SK-N-SH (cell line): Measurements from ENCODE around the gene SLC2A9. TPM values are rescaled to one million over a fixed set of nuclear protein-coding genes. Genes with fewer than 3 reads are reported as not detected.

Experiments used
- CTCF ChIA-PET: fragments of 300-600, 350-600 bp; formaldehyde crosslinking; extraction: SDS; loops from one replicate; lab custom pipeline; 2021; lab: Yijun Ruan, JAX
- POLR2A ChIA-PET: fragments of 350-600 bp; sonication (Branson Sonifier 250); formaldehyde crosslinking; extraction: SDS; loops from one replicate; lab custom pipeline; 2020; ENCODE audit warnings: antibody characterized with exemption, inconsistent platforms; lab: Yijun Ruan, JAX
- DNase-seq: peaks from one replicate; pipeline ENCODE4 v3.0.0; 2012
- H2AFZ ChIP-seq: fragments of 200-600 bp; sonication (generic); 2 replicates; pipeline ENCODE4 v1.8.1; 2016; ENCODE audit warnings: antibody characterized with exemption, mild to moderate bottlenecking, low read depth
- H3F3A ChIP-seq: fragments of 200-600 bp; sonication (generic); replicated peaks from 2 replicates; pipeline ENCODE3; 2016; ENCODE audit warnings: antibody characterized with exemption, mild to moderate bottlenecking; ENCODE audit not compliant: insufficient read depth
- H3K27ac ChIP-seq, 2 experiments: fragments of 200-500 bp in 1 of 2; fragments of 200-600 bp in 1 of 2; sonication (Bioruptor generic) in 1 of 2; sonication (generic), shearing (Covaris generic) in 1 of 2; 2 replicates each; pipeline versions ENCODE4 v1.5.1 to v1.6.1; 2014 to 2016; ENCODE audit warnings: low read depth in 2 of 2, inconsistent platforms in 1 of 2, low read length in 1 of 2, mild to moderate bottlenecking in 1 of 2, mixed read lengths in 1 of 2
- H3K27me3 ChIP-seq: fragments of 200-600 bp; sonication (generic), shearing (Covaris generic); 2 replicates; pipeline ENCODE4 v1.6.1; 2016; ENCODE audit warnings: mixed run types; ENCODE audit not compliant: insufficient read depth
- H3K36me3 ChIP-seq, 2 experiments: fragments of 200-500 bp in 1 of 2; fragments of 200-600 bp in 1 of 2; sonication (Bioruptor generic) in 1 of 2; sonication (generic) in 1 of 2; replicated peaks in 1 of 2; 2 replicates each; pipeline versions ENCODE3 to v1.5.1; 2014 to 2016; ENCODE audit warnings: low read length in 1 of 2, mild to moderate bottlenecking in 1 of 2; ENCODE audit not compliant: insufficient read depth in 2 of 2, control insufficient read depth in 1 of 2
- H3K4me1 ChIP-seq, 2 experiments: fragments of 200-500 bp in 1 of 2; fragments of 200-600 bp in 1 of 2; sonication (Bioruptor generic) in 1 of 2; sonication (generic), shearing (Covaris generic) in 1 of 2; 2 replicates each; pipeline versions ENCODE4 v1.5.1 to v1.6.1; 2014 to 2016; ENCODE audit warnings: low read depth in 1 of 2, low read length in 1 of 2, mixed run types in 1 of 2; ENCODE audit not compliant: insufficient read depth in 2 of 2, control insufficient read depth in 1 of 2
- H3K4me2 ChIP-seq: fragments of 200-600 bp; sonication (generic), shearing (Covaris generic); 2 replicates; pipeline ENCODE4 v1.6.1; 2017; ENCODE audit warnings: mixed run types
- H3K4me3 ChIP-seq, 2 experiments: fragments of 200-500 bp in 1 of 2; fragments of 200-600 bp in 1 of 2; sonication (Bioruptor generic) in 1 of 2; sonication (generic), shearing (Covaris generic) in 1 of 2; 2 replicates each; pipeline versions ENCODE4 v1.5.1 to v1.8.1; 2014 to 2016; ENCODE audit warnings: low read depth in 2 of 2, inconsistent platforms in 1 of 2, low read length in 1 of 2, mild to moderate bottlenecking in 1 of 2, mixed read lengths in 1 of 2, moderate library complexity in 1 of 2
- H3K79me2 ChIP-seq: fragments of 200-600 bp; sonication (generic); 2 replicates; pipeline ENCODE4 v1.8.1; 2017; ENCODE audit warnings: mild to moderate bottlenecking; ENCODE audit not compliant: insufficient read depth
- H3K9ac ChIP-seq: fragments of 200-600 bp; sonication (generic); 2 replicates; pipeline ENCODE4 v1.6.1; 2017; ENCODE audit warnings: mixed run types
- H3K9me2 ChIP-seq: fragments of 200-600 bp; sonication (generic); 2 replicates; pipeline ENCODE4 v1.6.1; 2017; ENCODE audit warnings: mixed run types
- H3K9me3 ChIP-seq: fragments of 200-600 bp; sonication (generic); 2 replicates; pipeline ENCODE4 v1.6.1; 2017; ENCODE audit warnings: mixed run types, mild to moderate bottlenecking, moderate library complexity
- H4K20me1 ChIP-seq: fragments of 200-600 bp; sonication (generic); 2 replicates; pipeline ENCODE4 v1.6.1; 2017; ENCODE audit warnings: mild to moderate bottlenecking, mixed run types; ENCODE audit not compliant: insufficient read depth
- EZH2phosphoT487 ChIP-seq: fragments of 200-600 bp; sonication (generic); IDR thresholded peaks from 2 replicates; pipeline ENCODE4 v1.6.1; 2017; ENCODE audit warnings: low read depth, mixed run types, mild to moderate bottlenecking, antibody characterized with exemption, moderate library complexity, borderline replicate concordance
- FOXJ3 ChIP-seq: sonication (generic); formaldehyde crosslinking; IDR thresholded peaks from 2 replicates; pipeline ENCODE4 v1.5.1; 2020; ENCODE audit warnings: mild to moderate bottlenecking, missing genetic modification reagents
- FOXM1 ChIP-seq: IDR thresholded peaks from 2 replicates; pipeline ENCODE4 v1.4.0; 2012; ENCODE audit warnings: low read depth, mild to moderate bottlenecking
- GATA2 ChIP-seq: sonication (generic); formaldehyde crosslinking; IDR thresholded peaks from 2 replicates; pipeline ENCODE4 v1.5.0; 2020; ENCODE audit warnings: mild to moderate bottlenecking, missing genetic modification reagents
- NFIC ChIP-seq: IDR thresholded peaks from 2 replicates; pipeline ENCODE4 v1.4.0; 2012; ENCODE audit warnings: borderline replicate concordance
- NRF1 ChIP-seq: IDR thresholded peaks from 2 replicates; pipeline ENCODE4 v1.6.1; 2012; ENCODE audit warnings: low read depth, mild to moderate bottlenecking, low read length
- TAF1 ChIP-seq: IDR thresholded peaks from 2 replicates; pipeline ENCODE4 v1.6.1; 2012; ENCODE audit warnings: low read depth, mild to moderate bottlenecking, low read length, moderate library complexity, borderline replicate concordance
- YY1 ChIP-seq: IDR thresholded peaks from 2 replicates; pipeline ENCODE4 v1.4.0; 2012; ENCODE audit warnings: low read depth, mild to moderate bottlenecking
- WGBS: methylation state at CpG from one replicate; pipeline ENCODE4 v1.1.6; 2017; ENCODE audit warnings: low lambda C conversion rate; 5-methylcytosine and 5-hydroxymethylcytosine counted together
- polyA plus RNA-seq, 3 experiments: library from polyadenylated mRNA; depleted of rRNA; stranded (reverse); fragments of >200 nt; gene quantifications; 2 replicates each; pipeline ENCODE4 v1.2.3, GENCODE V29; 2012
- TF ChIP-seq, protein P1 (sequence below): IDR thresholded peaks from 2 replicates; pipeline ENCODE4 v1.4.0; 2012; ENCODE audit warnings: low read depth, borderline replicate concordance
- TF ChIP-seq, protein P2 (sequence below): IDR thresholded peaks from 2 replicates; pipeline ENCODE4 v1.4.0; 2012; ENCODE audit warnings: low read depth, borderline replicate concordance
- TF ChIP-seq, protein P3 (sequence below): IDR thresholded peaks from 2 replicates; pipeline ENCODE4 v1.4.0; 2012; ENCODE audit warnings: low read depth

Gene SLC2A9
- polyA plus RNA-seq, 1 of the 3 experiments (the other 2 are of a cell fraction), result not detected

DNA sequence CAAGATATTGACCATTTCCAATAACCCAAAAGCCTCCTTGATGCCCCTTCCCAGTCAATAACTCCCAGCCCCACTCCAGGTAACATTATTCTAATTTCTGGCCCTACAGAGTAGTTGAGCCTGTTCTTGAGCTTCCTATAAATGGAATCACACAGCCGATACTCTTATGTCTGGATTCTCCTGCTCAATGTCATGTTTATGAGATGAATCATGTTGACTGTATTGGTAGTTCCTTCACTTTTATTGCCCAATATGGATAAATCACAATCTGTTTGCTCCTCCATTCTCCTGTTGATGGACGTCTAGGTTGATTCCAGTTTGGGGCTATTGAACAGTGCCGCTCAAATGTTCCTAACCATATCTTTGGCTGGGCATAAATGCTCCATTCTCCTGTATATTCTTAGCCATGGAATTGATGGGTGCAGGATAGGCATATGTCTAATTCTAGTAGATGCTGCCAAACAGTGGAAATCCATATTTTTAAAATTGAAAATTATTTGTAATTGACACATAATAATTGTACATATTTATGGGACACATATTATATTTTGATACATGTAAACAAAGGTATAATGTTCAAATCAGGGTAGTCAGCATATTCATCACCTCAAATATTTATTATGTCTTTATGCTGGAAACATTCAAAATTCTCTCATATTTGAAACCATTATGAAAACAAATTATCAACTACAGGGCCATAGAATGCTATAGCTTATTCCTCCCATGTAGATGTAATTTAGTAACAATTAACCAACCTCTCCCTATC is 40.5 kb upstream of the SLC2A9 start:
- Histone ChIP-seq H3K79me2 (no peaks in the 10 kb centered on the region), H4K20me1 (no peaks in the 10 kb centered on the region), H2AFZ (no peak overlapping the region), H3F3A (no peaks in the 10 kb centered on the region), H3K9me2 (no peaks in the 10 kb centered on the region), H3K4me2 (no peak overlapping the region), H3K9ac (no peak overlapping the region), H3K9me3 (no peaks in the 10 kb centered on the region), H3K27me3 (no peaks in the 10 kb centered on the region), H3K27ac (no peak overlapping the region), H3K4me1 (peaks cover 0 to 7% of the 10 kb centered on the region in 2 experiments; a peak in 1 of 4 replicates), H3K36me3 (no peaks in the 10 kb centered on the region), H3K4me3 (no peak overlapping the region)
- 79% methylated on average over 3 of the region's 3 CpGs for WGBS
- TF ChIP-seq NFIC (no peak), FOXM1 (no peak), FOXJ3 (CRISPR knock-in tag) (no peak), TAF1 (no peak), GATA2 (CRISPR knock-in tag) (no peak)
- TF ChIP-seq, protein P1, sequence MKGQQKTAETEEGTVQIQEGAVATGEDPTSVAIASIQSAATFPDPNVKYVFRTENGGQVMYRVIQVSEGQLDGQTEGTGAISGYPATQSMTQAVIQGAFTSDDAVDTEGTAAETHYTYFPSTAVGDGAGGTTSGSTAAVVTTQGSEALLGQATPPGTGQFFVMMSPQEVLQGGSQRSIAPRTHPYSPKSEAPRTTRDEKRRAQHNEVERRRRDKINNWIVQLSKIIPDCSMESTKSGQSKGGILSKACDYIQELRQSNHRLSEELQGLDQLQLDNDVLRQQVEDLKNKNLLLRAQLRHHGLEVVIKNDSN, result no peak
- TF ChIP-seq, protein P2, sequence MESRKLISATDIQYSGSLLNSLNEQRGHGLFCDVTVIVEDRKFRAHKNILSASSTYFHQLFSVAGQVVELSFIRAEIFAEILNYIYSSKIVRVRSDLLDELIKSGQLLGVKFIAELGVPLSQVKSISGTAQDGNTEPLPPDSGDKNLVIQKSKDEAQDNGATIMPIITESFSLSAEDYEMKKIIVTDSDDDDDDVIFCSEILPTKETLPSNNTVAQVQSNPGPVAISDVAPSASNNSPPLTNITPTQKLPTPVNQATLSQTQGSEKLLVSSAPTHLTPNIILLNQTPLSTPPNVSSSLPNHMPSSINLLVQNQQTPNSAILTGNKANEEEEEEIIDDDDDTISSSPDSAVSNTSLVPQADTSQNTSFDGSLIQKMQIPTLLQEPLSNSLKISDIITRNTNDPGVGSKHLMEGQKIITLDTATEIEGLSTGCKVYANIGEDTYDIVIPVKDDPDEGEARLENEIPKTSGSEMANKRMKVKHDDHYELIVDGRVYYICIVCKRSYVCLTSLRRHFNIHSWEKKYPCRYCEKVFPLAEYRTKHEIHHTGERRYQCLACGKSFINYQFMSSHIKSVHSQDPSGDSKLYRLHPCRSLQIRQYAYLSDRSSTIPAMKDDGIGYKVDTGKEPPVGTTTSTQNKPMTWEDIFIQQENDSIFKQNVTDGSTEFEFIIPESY, result no peak
- ChIA-PET CTCF (interaction anchor here (0.9 to 4.3 kb wide), 3 partner anchors 46 to 358 kb away, joined by 3 to 24 read pairs (median 4); no protein-coding TSS in a partner anchor), POLR2A (no interaction called here)
- DNase-seq, result no peak

DNA sequence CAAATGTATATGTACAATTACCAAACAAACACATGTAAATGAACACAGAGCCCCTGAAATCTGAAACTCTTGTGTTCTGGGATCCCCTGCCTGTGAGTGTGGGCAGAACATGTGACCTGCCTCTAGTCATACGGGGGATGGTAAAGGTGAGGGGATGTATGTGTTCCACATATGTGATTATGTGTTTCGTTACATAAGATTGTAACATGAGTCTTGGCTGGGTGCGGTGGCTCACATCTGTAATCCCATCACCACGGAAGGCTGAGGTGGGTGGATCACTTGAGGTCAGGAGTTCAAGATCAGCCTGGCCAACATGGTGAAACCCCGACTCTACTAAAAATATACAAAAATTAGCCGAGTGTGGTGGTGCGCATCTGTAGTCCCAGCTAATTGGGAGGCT is 37.1 kb upstream of the SLC2A9 start:
- Histone ChIP-seq H3K9me3 (no peaks in the 10 kb centered on the region), H3K36me3 (no peaks in the 10 kb centered on the region), H3K9me2 (no peaks in the 10 kb centered on the region), H2AFZ (no peak overlapping the region), H3K4me2 (no peak overlapping the region), H3K4me3 (no peak overlapping the region), H3F3A (no peaks in the 10 kb centered on the region), H4K20me1 (no peaks in the 10 kb centered on the region), H3K79me2 (no peaks in the 10 kb centered on the region), H3K27me3 (no peaks in the 10 kb centered on the region), H3K4me1 (peaks cover 0 to 2% of the 10 kb centered on the region in 2 experiments; a peak in 1 of 4 replicates), H3K27ac (no peak overlapping the region), H3K9ac (no peak overlapping the region)
- WGBS, result 82% methylated on average over 7 of the region's 7 CpGs
- CTCF ChIA-PET, result no interaction called here
- POLR2A ChIA-PET, result no interaction called here
- no peak for TF ChIP-seq NRF1
- no peak for TF ChIP-seq EZH2phosphoT487
- no peak for TF ChIP-seq YY1
- TF ChIP-seq, protein P3, sequence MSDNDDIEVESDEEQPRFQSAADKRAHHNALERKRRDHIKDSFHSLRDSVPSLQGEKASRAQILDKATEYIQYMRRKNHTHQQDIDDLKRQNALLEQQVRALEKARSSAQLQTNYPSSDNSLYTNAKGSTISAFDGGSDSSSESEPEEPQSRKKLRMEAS, result no peak
- DNase-seq, result no peak
